GM03348 (cell line): ENCODE results near the gene CALD1.

Source experiments
- DNase-seq: peaks from one replicate; pipeline ENCODE4 v3.0.0; 2012; ENCODE audit warnings: low spot score

CALD1 gene

GRCh38 chr7:135001390-135002165 is 222.1 kb downstream of the CALD1 start:
- no peak for DNase-seq

- no peak for DNase-seq
Measured at GRCh38 chr7:135012229-135012628, 232.8 kb downstream of the CALD1 start.
